NOMO-1 treated with DMSO at 0.1 percent for 48 hours (cell line): ENCODE data around the gene KDM1B.
"Not testable (repeated sequence)": the region's sequence is repeated elsewhere in the genome, so short reads cannot be mapped to it uniquely, and the experiment has no call there.

Experiments
- DNase-seq: peaks from one replicate; lab custom pipeline; 2025; ENCODE audit not compliant: unreplicated experiment; lab: John Stamatoyannopoulos, UW

The KDM1B gene

GRCh38 chr6:18226451-18227105, 71.4 kb downstream of the KDM1B start:
- not testable (repeated sequence) for DNase-seq

- not testable (repeated sequence) for DNase-seq
These were observed 71.9 kb downstream of the KDM1B start for GRCh38 chr6:18227166-18227565.

- not testable (repeated sequence) for DNase-seq
These were observed 73.4 kb downstream of the KDM1B start for GRCh38 chr6:18228590-18228989.

GRCh38 chr6:18231856-18232255, 76.6 kb downstream of the KDM1B start:
- DNase-seq, result not testable (repeated sequence)

- DNase-seq, result not testable (repeated sequence)
These were observed 78.5 kb downstream of the KDM1B start for GRCh38 chr6:18233770-18234169.

- DNase-seq, result no peak
These were observed 79.3 kb downstream of the KDM1B start for GRCh38 chr6:18234564-18234963.

GRCh38 chr6:18235524-18235923, 80.3 kb downstream of the KDM1B start:
- DNase-seq, result no peak

GRCh38 chr6:18237167-18237566, 81.9 kb downstream of the KDM1B start:
- no peak for DNase-seq

GRCh38 chr6:18240230-18240629, 85.0 kb downstream of the KDM1B start:
- no peak for DNase-seq

GRCh38 chr6:18241208-18242038, 86.2 kb downstream of the KDM1B start:
- no peak for DNase-seq

GRCh38 chr6:18242062-18242851, 87.0 kb downstream of the KDM1B start:
- no peak for DNase-seq

GRCh38 chr6:18243302-18243893, 88.2 kb downstream of the KDM1B start:
- DNase-seq, result no peak

GRCh38 chr6:18244251-18244650, 89.0 kb downstream of the KDM1B start:
- no peak for DNase-seq

GRCh38 chr6:18245079-18245478, 89.9 kb downstream of the KDM1B start:
- DNase-seq, result no peak

- DNase-seq, result no peak
These were observed 90.4 kb downstream of the KDM1B start for GRCh38 chr6:18245642-18246041.

GRCh38 chr6:18246205-18246604, 91.0 kb downstream of the KDM1B start:
- no peak for DNase-seq

GRCh38 chr6:18247002-18247401, 91.8 kb downstream of the KDM1B start:
- DNase-seq, result no peak

- no peak for DNase-seq
These were observed 93.5 kb downstream of the KDM1B start for GRCh38 chr6:18248698-18249097.

- no peak for DNase-seq
These were observed 94.0 kb downstream of the KDM1B start for GRCh38 chr6:18249271-18249670.

- no peak for DNase-seq
These were observed 98.4 kb downstream of the KDM1B start for GRCh38 chr6:18253635-18254034.

GRCh38 chr6:18254793-18255192, 99.6 kb downstream of the KDM1B start:
- DNase-seq, result no peak
